Measurements from ENCODE around the gene PLEKHA4. TPM values are rescaled to one million over a fixed set of nuclear protein-coding genes. Genes with fewer than 3 reads are reported as not detected.

The PLEKHA4 gene
- total and polyA plus RNA-seq, 9 of the 15 experiments (the other 6 are each of a cell fraction or from before 2014, with no cell fraction given) = 0.07 to 30.8 (median 11.4) TPM

DNA sequence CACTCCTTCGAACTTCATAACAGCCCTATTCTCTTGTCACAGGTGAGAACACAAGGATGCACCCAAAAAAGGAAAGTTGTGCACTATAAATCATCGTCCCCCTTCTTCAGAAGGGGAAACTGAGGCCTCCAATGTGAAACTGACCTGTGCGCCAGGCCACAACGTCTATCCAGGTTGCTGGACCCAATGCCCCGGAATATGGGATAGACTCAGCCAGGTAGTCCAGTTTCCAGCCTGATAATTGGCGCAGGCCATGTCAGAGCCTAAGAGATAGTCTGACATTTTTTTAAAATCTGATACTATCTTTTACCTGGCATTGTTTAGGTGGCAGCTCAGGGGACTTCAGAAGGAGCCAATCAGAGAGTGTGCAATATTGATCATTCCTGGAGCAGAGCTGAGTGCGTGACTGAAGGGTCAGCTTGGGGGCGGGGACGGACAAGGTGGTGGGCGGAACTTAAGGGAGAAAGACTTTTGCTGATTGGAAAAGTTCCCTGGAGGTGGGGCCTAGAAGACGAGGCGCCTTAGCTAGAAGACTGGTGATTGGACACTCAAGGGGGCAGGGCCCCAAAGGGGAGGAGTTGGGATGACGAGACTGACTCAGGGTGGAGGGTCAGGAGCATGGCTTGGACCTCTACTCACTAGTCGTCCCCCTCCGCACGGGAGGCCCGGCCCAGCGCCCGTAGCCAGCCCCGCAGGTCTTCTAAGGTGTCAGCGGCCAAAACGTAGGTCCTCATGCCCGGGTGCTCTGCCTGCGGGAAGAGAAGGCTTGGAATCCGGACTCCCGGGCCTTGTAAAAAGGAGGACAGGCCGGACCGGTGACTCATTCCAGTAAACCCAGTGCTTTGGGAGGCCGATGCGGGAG lies 8.5 kb downstream of the PLEKHA4 start (continued):
- TF ChIP-seq, protein P1, sequence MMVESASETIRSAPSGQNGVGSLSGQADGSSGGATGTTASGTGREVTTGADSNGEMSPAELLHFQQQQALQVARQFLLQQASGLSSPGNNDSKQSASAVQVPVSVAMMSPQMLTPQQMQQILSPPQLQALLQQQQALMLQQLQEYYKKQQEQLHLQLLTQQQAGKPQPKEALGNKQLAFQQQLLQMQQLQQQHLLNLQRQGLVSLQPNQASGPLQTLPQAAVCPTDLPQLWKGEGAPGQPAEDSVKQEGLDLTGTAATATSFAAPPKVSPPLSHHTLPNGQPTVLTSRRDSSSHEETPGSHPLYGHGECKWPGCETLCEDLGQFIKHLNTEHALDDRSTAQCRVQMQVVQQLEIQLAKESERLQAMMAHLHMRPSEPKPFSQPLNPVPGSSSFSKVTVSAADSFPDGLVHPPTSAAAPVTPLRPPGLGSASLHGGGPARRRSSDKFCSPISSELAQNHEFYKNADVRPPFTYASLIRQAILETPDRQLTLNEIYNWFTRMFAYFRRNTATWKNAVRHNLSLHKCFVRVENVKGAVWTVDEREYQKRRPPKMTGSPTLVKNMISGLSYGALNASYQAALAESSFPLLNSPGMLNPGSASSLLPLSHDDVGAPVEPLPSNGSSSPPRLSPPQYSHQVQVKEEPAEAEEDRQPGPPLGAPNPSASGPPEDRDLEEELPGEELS (CRISPR knock-in tag; IDR thresholded peaks at IDR 0.05; ENCODE audit: borderline replicate concordance) = no peak
- TF ChIP-seq KDM4B (IDR thresholded peaks at IDR 0.05; ENCODE audit: borderline replicate concordance in 2 of 2, low read depth in 1 of 2) = no peak
- TF ChIP-seq ZZZ3 (IDR thresholded peaks at IDR 0.05) = no peak
- TF ChIP-seq, protein P2, sequence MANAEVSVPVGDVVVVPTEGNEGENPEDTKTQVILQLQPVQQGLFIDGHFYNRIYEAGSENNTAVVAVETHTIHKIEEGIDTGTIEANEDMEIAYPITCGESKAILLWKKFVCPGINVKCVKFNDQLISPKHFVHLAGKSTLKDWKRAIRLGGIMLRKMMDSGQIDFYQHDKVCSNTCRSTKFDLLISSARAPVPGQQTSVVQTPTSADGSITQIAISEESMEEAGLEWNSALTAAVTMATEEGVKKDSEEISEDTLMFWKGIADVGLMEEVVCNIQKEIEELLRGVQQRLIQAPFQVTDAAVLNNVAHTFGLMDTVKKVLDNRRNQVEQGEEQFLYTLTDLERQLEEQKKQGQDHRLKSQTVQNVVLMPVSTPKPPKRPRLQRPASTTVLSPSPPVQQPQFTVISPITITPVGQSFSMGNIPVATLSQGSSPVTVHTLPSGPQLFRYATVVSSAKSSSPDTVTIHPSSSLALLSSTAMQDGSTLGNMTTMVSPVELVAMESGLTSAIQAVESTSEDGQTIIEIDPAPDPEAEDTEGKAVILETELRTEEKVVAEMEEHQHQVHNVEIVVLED (CRISPR knock-in tag; IDR thresholded peaks at IDR 0.05) = no peak
- TF ChIP-seq ESRRA (IDR thresholded peaks at IDR 0.05; ENCODE audit: borderline replicate concordance, low read depth) = 0 out of 2 replicates have a peak, but pooled peaks have one; percentile 16
- TF ChIP-seq EP300 (IDR thresholded peaks at IDR 0.05; ENCODE audit: low read length) = 0 out of 2 replicates have a peak, but pooled peaks have one; percentile 3
- TF ChIP-seq SRF (CRISPR knock-in tag; IDR thresholded peaks at IDR 0.05) = peak in 1 of 2 experiments; percentile 76; a peak in 1 of 4 replicates
- TF ChIP-seq NELFE (IDR thresholded peaks at IDR 0.05; ENCODE audit: insufficient read depth, insufficient read length) = no peak
- no peak for TF ChIP-seq STAG1 (CRISPR knock-in tag; IDR thresholded peaks at IDR 0.05; ENCODE audit: borderline replicate concordance)
- TF ChIP-seq, protein P3, sequence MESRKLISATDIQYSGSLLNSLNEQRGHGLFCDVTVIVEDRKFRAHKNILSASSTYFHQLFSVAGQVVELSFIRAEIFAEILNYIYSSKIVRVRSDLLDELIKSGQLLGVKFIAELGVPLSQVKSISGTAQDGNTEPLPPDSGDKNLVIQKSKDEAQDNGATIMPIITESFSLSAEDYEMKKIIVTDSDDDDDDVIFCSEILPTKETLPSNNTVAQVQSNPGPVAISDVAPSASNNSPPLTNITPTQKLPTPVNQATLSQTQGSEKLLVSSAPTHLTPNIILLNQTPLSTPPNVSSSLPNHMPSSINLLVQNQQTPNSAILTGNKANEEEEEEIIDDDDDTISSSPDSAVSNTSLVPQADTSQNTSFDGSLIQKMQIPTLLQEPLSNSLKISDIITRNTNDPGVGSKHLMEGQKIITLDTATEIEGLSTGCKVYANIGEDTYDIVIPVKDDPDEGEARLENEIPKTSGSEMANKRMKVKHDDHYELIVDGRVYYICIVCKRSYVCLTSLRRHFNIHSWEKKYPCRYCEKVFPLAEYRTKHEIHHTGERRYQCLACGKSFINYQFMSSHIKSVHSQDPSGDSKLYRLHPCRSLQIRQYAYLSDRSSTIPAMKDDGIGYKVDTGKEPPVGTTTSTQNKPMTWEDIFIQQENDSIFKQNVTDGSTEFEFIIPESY (CRISPR knock-in tag; IDR thresholded peaks at IDR 0.05) = no peak
- TF ChIP-seq, protein P4, sequence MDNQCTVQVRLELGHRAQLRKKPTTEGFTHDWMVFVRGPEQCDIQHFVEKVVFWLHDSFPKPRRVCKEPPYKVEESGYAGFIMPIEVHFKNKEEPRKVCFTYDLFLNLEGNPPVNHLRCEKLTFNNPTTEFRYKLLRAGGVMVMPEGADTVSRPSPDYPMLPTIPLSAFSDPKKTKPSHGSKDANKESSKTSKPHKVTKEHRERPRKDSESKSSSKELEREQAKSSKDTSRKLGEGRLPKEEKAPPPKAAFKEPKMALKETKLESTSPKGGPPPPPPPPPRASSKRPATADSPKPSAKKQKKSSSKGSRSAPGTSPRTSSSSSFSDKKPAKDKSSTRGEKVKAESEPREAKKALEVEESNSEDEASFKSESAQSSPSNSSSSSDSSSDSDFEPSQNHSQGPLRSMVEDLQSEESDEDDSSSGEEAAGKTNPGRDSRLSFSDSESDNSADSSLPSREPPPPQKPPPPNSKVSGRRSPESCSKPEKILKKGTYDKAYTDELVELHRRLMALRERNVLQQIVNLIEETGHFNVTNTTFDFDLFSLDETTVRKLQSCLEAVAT (IDR thresholded peaks at IDR 0.05) = no peak
- TF ChIP-seq, protein P5, sequence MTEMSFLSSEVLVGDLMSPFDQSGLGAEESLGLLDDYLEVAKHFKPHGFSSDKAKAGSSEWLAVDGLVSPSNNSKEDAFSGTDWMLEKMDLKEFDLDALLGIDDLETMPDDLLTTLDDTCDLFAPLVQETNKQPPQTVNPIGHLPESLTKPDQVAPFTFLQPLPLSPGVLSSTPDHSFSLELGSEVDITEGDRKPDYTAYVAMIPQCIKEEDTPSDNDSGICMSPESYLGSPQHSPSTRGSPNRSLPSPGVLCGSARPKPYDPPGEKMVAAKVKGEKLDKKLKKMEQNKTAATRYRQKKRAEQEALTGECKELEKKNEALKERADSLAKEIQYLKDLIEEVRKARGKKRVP (CRISPR knock-in tag; IDR thresholded peaks at IDR 0.05) = no peak
- no peak for TF ChIP-seq HDAC2 (IDR thresholded peaks at IDR 0.05)
- peak; percentile 59; the same call in 1 of the 2 replicates for TF ChIP-seq CREB1 (IDR thresholded peaks at IDR 0.05)
- TF ChIP-seq CREB1 (CRISPR knock-in tag; IDR thresholded peaks at IDR 0.05) = peak; percentile 69
- 0 out of 2 replicates have a peak, but pooled peaks have one; percentile 24 for TF ChIP-seq ZNF263 (CRISPR knock-in tag; IDR thresholded peaks at IDR 0.05; ENCODE audit: borderline replicate concordance)
- TF ChIP-seq HOXB6 (CRISPR knock-in tag; IDR thresholded peaks at IDR 0.05; ENCODE audit: borderline replicate concordance) = no peak
- TF ChIP-seq NFYB (IDR thresholded peaks at IDR 0.05; ENCODE audit: extremely low read depth, insufficient read length) = peak; percentile 35
